Suprapubic skin (tissue), 4 donors: ENCODE data around the gene KRT6C. TPM values are rescaled to one million over a fixed set of nuclear protein-coding genes. Genes with fewer than 3 reads are reported as not detected.

ENCODE experiments used
- DNase-seq, 2 donors: peaks; one replicate each; pipeline ENCODE4 v3.0.0-alpha.2; 2019; ENCODE audit warnings: low spot score in 2 of 2
- H3K27ac ChIP-seq: fragments of 200-600 bp; sonication (generic); one replicate; pipeline ENCODE4 v1.5.1; 2019
- H3K27me3 ChIP-seq: fragments of 200-600 bp; sonication (generic); one replicate; pipeline ENCODE4 v1.5.1; 2019
- H3K36me3 ChIP-seq: fragments of 200-600 bp; sonication (generic); one replicate; pipeline ENCODE4 v1.5.1; 2019
- H3K4me1 ChIP-seq: fragments of 200-600 bp; sonication (generic); one replicate; pipeline ENCODE4 v1.5.1; 2019
- H3K4me3 ChIP-seq: fragments of 200-600 bp; sonication (generic); one replicate; pipeline ENCODE4 v1.5.1; 2019; ENCODE audit warnings: mild to moderate bottlenecking
- H3K9me3 ChIP-seq: fragments of 200-600 bp; sonication (generic); one replicate; pipeline ENCODE4 v1.5.1; 2019
- CTCF ChIP-seq, 2 donors: fragments of 200-600 bp in 1 of 2; fragments of 450-650 bp in 1 of 2; sonication (generic) in 1 of 2; IDR thresholded peaks; one replicate each; pipeline ENCODE4 v1.5.1; 2016 to 2019; ENCODE audit warnings: antibody characterized with exemption in 2 of 2, mild to moderate bottlenecking in 1 of 2, moderate library complexity in 1 of 2
- EP300 ChIP-seq: sonication (generic); formaldehyde crosslinking; IDR thresholded peaks from one replicate; pipeline ENCODE4 v1.6.1; 2017; ENCODE audit warnings: antibody characterized with exemption
- POLR2A ChIP-seq, 2 donors: fragments of 450-650 bp; IDR thresholded peaks; one replicate each; pipeline ENCODE4 v1.6.1; 2017; ENCODE audit warnings: antibody characterized with exemption in 2 of 2, mild to moderate bottlenecking in 2 of 2, moderate library complexity in 2 of 2
- POLR2AphosphoS5 ChIP-seq, 3 donors: sonication (generic); formaldehyde crosslinking; IDR thresholded peaks; one replicate each; pipeline ENCODE4 v1.6.1; 2017; ENCODE audit warnings: antibody characterized with exemption in 3 of 3
- WGBS: methylation state at CpG from one replicate; pipeline ENCODE4 v1.1.5; 2018; 5-methylcytosine and 5-hydroxymethylcytosine counted together
- total RNA-seq, 4 donors: library from RNA; depleted of rRNA; stranded (reverse); fragments of >200 nt; gene quantifications; one replicate each; pipeline ENCODE4 v1.1.0, GENCODE V29; 2016

Gene KRT6C
- total RNA-seq, 4 donors from 2014 or later, result 7.8 to 23.7 (median 14.8) TPM; not detected in 1

- H3K27ac ChIP-seq, result no peak overlapping the region
- no peak for DNase-seq
- peaks cover 17% of the 10 kb centered on the region for H3K27me3 ChIP-seq
- H3K4me3 ChIP-seq, result no peak overlapping the region
- no peaks in the 10 kb centered on the region for H3K4me1 ChIP-seq
- TF ChIP-seq EP300, result no peak
- no peak for TF ChIP-seq CTCF (IDR thresholded peaks at IDR 0.05)
- TF ChIP-seq POLR2AphosphoS5 (IDR thresholded peaks at IDR 0.05), result no peak
- TF ChIP-seq POLR2A (IDR thresholded peaks at IDR 0.05), result no peak
- H3K9me3 ChIP-seq, result no peaks in the 10 kb centered on the region
- H3K36me3 ChIP-seq, result no peaks in the 10 kb centered on the region
- WGBS, result 93% methylated on average over 3 of the region's 3 CpGs
Measured at GRCh38 chr12:52443966-52444365, 29.6 kb downstream of the KRT6C start.

DNA sequence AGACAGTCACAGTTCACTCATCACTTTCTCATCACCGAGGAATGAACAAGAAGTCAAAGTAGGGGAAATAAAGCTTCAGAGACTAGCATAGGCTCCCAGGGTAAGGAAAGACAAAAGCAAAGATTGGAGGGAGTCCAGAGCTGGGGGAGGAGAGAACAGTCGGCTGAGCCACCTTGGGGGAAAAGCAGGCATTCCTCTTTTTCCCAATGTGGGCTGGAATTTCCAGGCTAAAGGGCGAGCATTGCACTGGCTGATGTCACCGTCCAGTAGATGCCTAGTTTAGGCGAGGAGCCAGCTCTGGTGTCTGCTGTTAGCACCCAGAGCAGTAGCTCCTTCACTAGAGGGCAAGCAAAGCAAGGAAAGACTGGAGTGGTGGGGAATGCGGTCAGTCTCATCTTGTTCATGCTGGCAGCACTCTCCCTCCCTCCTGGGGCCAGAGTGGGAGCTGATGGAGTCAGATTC, 31.0 kb downstream of the KRT6C start:
- peaks cover 4% of the 10 kb centered on the region for H3K4me1 ChIP-seq
- TF ChIP-seq EP300 (no peak), POLR2A (IDR thresholded peaks at IDR 0.05) (no peak), CTCF (IDR thresholded peaks at IDR 0.05) (no peak), POLR2AphosphoS5 (IDR thresholded peaks at IDR 0.05) (no peak)
- no peaks in the 10 kb centered on the region for H3K36me3 ChIP-seq
- WGBS, result 38% methylated on average over 5 of the region's 6 CpGs
- H3K27ac ChIP-seq, result no peak overlapping the region
- no peaks in the 10 kb centered on the region for H3K9me3 ChIP-seq
- DNase-seq, result peak in 1 of 2 donors; percentile 57
- peaks cover 14% of the 10 kb centered on the region for H3K27me3 ChIP-seq
- no peak overlapping the region for H3K4me3 ChIP-seq

DNA sequence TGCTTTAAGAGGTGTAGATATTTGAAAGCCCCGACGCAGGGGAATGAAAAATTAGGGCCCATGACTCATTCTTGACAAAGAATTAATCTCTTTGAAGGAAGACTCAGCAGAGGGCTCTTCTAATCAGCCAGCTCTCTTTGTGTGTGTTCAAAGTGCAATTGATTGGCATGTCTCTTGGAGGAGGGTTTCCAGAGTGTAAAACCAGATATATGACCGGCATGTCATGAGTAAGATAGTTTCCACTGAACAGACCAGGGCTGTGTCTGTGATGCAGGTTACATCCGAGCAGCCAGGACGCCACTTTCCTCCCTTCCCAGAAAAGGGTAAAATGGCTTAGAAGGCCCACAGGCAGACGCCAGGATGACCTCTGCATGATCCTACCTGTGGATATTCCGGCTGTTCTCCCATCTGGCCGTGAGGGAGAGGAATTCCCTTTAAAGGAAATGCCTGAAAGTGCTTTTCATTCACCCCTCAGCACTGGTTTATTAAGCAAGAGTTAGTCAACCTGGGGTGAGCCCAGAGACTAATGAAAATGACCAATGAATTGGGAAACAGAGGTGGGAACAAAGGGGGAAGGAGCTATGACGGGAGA, 32.2 kb downstream of the KRT6C start:
- Histone ChIP-seq H3K27ac (no peak overlapping the region), H3K36me3 (no peaks in the 10 kb centered on the region), H3K4me1 (peaks cover 6% of the 10 kb centered on the region), H3K27me3 (peaks cover 6% of the 10 kb centered on the region), H3K9me3 (no peaks in the 10 kb centered on the region), H3K4me3 (no peak overlapping the region)
- WGBS, result 83% methylated on average over 9 of the region's 9 CpGs
- peak in 1 of 2 donors; percentile 45 for DNase-seq
- TF ChIP-seq POLR2A (IDR thresholded peaks at IDR 0.05) (no peak), EP300 (no peak), CTCF (IDR thresholded peaks at IDR 0.05) (no peak)

- H3K27ac ChIP-seq, result no peak overlapping the region
- TF ChIP-seq EP300 (no peak), CTCF (IDR thresholded peaks at IDR 0.05) (no peak), POLR2A (IDR thresholded peaks at IDR 0.05) (no peak), POLR2AphosphoS5 (IDR thresholded peaks at IDR 0.05) (no peak)
- no peaks in the 10 kb centered on the region for H3K36me3 ChIP-seq
- H3K4me1 ChIP-seq, result peaks cover 9% of the 10 kb centered on the region
- no peak overlapping the region for H3K4me3 ChIP-seq
- H3K9me3 ChIP-seq, result no peaks in the 10 kb centered on the region
- 85% methylated on average over 5 of the region's 5 CpGs for WGBS
- DNase-seq, result peak in 1 of 2 donors; percentile 55
- peaks cover 6% of the 10 kb centered on the region for H3K27me3 ChIP-seq
Measured at GRCh38 chr12:52440821-52441319, 32.7 kb downstream of the KRT6C start.

DNA sequence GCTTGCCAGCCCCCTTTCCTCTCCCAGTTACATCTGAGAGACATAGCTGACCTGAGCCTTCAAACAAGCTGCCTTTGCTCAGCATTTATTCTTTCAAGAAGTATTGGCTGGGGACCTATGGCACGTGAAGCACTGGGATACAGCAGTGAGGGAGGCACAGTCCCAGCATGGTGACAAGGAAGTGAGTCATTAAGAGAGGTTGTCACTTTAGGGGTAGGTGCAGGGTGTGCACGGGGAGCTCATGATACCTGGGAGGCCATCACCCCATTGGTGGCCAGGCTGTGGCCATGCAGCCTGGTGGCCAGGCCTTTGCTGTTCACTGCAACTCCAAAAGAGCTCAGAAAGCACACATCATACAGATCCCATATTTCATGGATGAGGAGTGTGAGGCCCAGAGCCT, 33.8 kb downstream of the KRT6C start:
- H3K27ac ChIP-seq, result no peak overlapping the region
- no peaks in the 10 kb centered on the region for H3K9me3 ChIP-seq
- no peak for DNase-seq
- H3K4me1 ChIP-seq, result peaks cover 14% of the 10 kb centered on the region
- no peaks in the 10 kb centered on the region for H3K36me3 ChIP-seq
- no peak for TF ChIP-seq POLR2A (IDR thresholded peaks at IDR 0.05)
- TF ChIP-seq CTCF (IDR thresholded peaks at IDR 0.05), result no peak
- no peak for TF ChIP-seq POLR2AphosphoS5 (IDR thresholded peaks at IDR 0.05)
- no peak for TF ChIP-seq EP300
- H3K4me3 ChIP-seq, result no peak overlapping the region
- 72% methylated on average over 2 of the region's 2 CpGs for WGBS
- peaks cover 10% of the 10 kb centered on the region for H3K27me3 ChIP-seq
